B cell (primary cell): ENCODE measurements around the gene REM1. TPM values are rescaled to one million over a fixed set of nuclear protein-coding genes. Genes with fewer than 3 reads are reported as not detected.

Source experiments
- ATAC-seq: fragments of 200-7000 bp; cut with Tn5 transposase; one replicate; pipeline ENCODE4 v1.10.0; 2021; ENCODE audit warnings: low read depth, mild to moderate bottlenecking, moderate number of reproducible peaks, moderate library complexity
- CTCF ChIA-PET: fragments of 350-600 bp; sonication (Branson Sonifier 250); formaldehyde crosslinking; loops from one replicate; lab custom pipeline; 2021; ENCODE audit warnings: antibody characterized with exemption, inconsistent platforms; lab: Charles Lee
- POLR2A ChIA-PET: fragments of 350-600 bp; sonication (Branson Sonifier 250); formaldehyde crosslinking; loops from one replicate; lab custom pipeline; 2021; ENCODE audit warnings: antibody characterized with exemption; lab: Charles Lee
- DNase-seq: peaks from one replicate; pipeline ENCODE4 v3.0.0; 2013
- H2AFZ ChIP-seq: 2 replicates; pipeline ENCODE4 v1.6.1; 2012; ENCODE audit warnings: mild to moderate bottlenecking, low read depth, low read length; ENCODE audit not compliant: insufficient read depth, poor library complexity, severe bottlenecking
- H3K27ac ChIP-seq, 2 donors: 1 replicate in 1 of 2; 2 replicates in 1 of 2; pipeline ENCODE4 v1.5.1; 2012 to 2013; ENCODE audit warnings: low read length in 2 of 2, mild to moderate bottlenecking in 2 of 2, moderate library complexity in 1 of 2
- H3K27me3 ChIP-seq, 4 experiments: fragments of 200-600 bp in 1 of 4; sonication (generic) in 1 of 4; replicated peaks in 1 of 4; 1 replicate in 2 of 4; 2 replicates in 2 of 4; pipeline versions ENCODE4 v1.6.1 to v1.7.0; 2013 to 2016; ENCODE audit warnings: low read length in 3 of 4, mild to moderate bottlenecking in 2 of 4, mixed read lengths in 1 of 4, moderate library complexity in 1 of 4; ENCODE audit not compliant: insufficient read depth in 4 of 4, control insufficient read depth in 3 of 4; ENCODE audit errors: control extremely low read depth in 1 of 4
- H3K36me3 ChIP-seq, 2 experiments: replicated peaks in 1 of 2; 1 replicate in 1 of 2; 2 replicates in 1 of 2; pipeline versions ENCODE4 v1.6.1 to v1.7.1; 2013; ENCODE audit warnings: low read length in 1 of 2; ENCODE audit not compliant: insufficient read depth in 2 of 2, control insufficient read depth in 1 of 2; ENCODE audit errors: control extremely low read depth in 1 of 2, extremely low read depth in 1 of 2
- H3K4me1 ChIP-seq, 2 donors: fragments of 200-600 bp in 1 of 2; sonication (generic) in 1 of 2; 1 replicate in 1 of 2; 2 replicates in 1 of 2; pipeline versions ENCODE4 v1.5.1 to v1.6.1; 2013 to 2017; ENCODE audit warnings: low read length in 2 of 2; ENCODE audit not compliant: control insufficient read depth in 2 of 2, insufficient read depth in 2 of 2
- H3K4me2 ChIP-seq: replicated peaks from 2 replicates; pipeline ENCODE3; 2012; ENCODE audit warnings: mild to moderate bottlenecking, low read depth, low read length; ENCODE audit not compliant: poor library complexity, severe bottlenecking
- H3K4me3 ChIP-seq, 5 experiments: fragments of 200-600 bp in 1 of 5; sonication (generic) in 1 of 5; 1 replicate in 3 of 5; 2 replicates in 2 of 5; pipeline versions ENCODE4 v1.5.1 to v1.7.0; 2011 to 2016; ENCODE audit warnings: low read length in 4 of 5, mild to moderate bottlenecking in 4 of 5, low read depth in 2 of 5, control low read depth in 1 of 5, moderate library complexity in 1 of 5; ENCODE audit not compliant: insufficient read depth in 1 of 5; ENCODE audit errors: control extremely low read depth in 1 of 5, extremely low read depth in 1 of 5
- H3K79me2 ChIP-seq: fragments of 200-600 bp; sonication (generic); one replicate; pipeline ENCODE4 v1.6.0; 2016; ENCODE audit warnings: low read length; ENCODE audit not compliant: control insufficient read depth, insufficient read depth
- H3K9ac ChIP-seq: fragments of 200-600 bp; sonication (generic); 2 replicates; pipeline ENCODE4 v1.6.1; 2017; ENCODE audit warnings: mild to moderate bottlenecking, low read length, moderate library complexity
- H3K9me3 ChIP-seq, 3 donors: one replicate each; pipeline versions ENCODE4 v1.6.1 to v1.7.1; 2013; ENCODE audit warnings: low read length in 2 of 3; ENCODE audit not compliant: control insufficient read depth in 2 of 3, insufficient read depth in 1 of 3; ENCODE audit errors: control extremely low read depth in 1 of 3
- H4K20me1 ChIP-seq: 2 replicates; pipeline ENCODE4 v1.6.0; 2012; ENCODE audit warnings: mild to moderate bottlenecking, low read length; ENCODE audit not compliant: insufficient read depth, control insufficient read depth, poor library complexity, severe bottlenecking
- H3K27ac Mint-ChIP-seq: one replicate; pipeline ENCODE4 v1.8.0; 2021; ENCODE audit warnings: mixed read lengths
- H3K27me3 Mint-ChIP-seq: one replicate; pipeline ENCODE4 v1.8.0; 2021; ENCODE audit warnings: mixed read lengths
- H3K4me1 Mint-ChIP-seq: one replicate; pipeline ENCODE4 v1.8.0; 2021; ENCODE audit warnings: mixed read lengths
- H3K4me3 Mint-ChIP-seq: one replicate; pipeline ENCODE4 v1.8.0; 2021; ENCODE audit warnings: mixed read lengths
- H3K9me3 Mint-ChIP-seq: one replicate; pipeline ENCODE4 v1.8.0; 2022; ENCODE audit warnings: mixed read lengths; ENCODE audit not compliant: insufficient read depth
- CTCF ChIP-seq: fragments of 200-600 bp; IDR thresholded peaks from one replicate; pipeline ENCODE4 v1.8.0; 2022; ENCODE audit warnings: antibody characterized with exemption, mild to moderate bottlenecking
- EZH2 ChIP-seq: IDR thresholded peaks from 2 replicates; pipeline ENCODE4 v1.6.1; 2012; ENCODE audit warnings: borderline replicate concordance, low read depth, mild to moderate bottlenecking, moderate library complexity, low read length; ENCODE audit not compliant: insufficient read depth, poor library complexity, severe bottlenecking
- WGBS: methylation state at CpG from one replicate; pipeline ENCODE4 v1.1.5; 2013; ENCODE audit warnings: missing lambda C conversion rate; ENCODE audit not compliant: insufficient coverage; 5-methylcytosine and 5-hydroxymethylcytosine counted together
- intact Hi-C: fragments of 100-400 bp; cut with micrococcal nuclease; formaldehyde crosslinking; loops from one replicate; pipeline ENCODE4 v1.10.0; 2022
- polyA plus RNA-seq: library from polyadenylated mRNA; depleted of rRNA; stranded (reverse); fragments of >200 nt; gene quantifications from 2 replicates; pipeline ENCODE4 v1.2.3, GENCODE V29; 2012
- total RNA-seq, 2 donors: library from RNA; stranded (reverse); fragments of 120-200 nt in 1 of 2; gene quantifications; 1 replicate in 1 of 2; 2 replicates in 1 of 2; pipeline versions ENCODE4 v1.2.3 to v1.2.4, GENCODE V29; 2013 to 2022

The REM1 gene
- total and polyA plus RNA-seq, 2 donors (not counting 1 experiment from before 2014, with no cell fraction given): not detected

- TF ChIP-seq EZH2: no peak
- peak; percentile 95 for TF ChIP-seq CTCF
- Mint-ChIP-seq H3K4me1 (peaks cover 9% of the 10 kb centered on the region), H3K4me3 (no peak within 1 kb of the TSS), H3K9me3 (no peaks in the 10 kb centered on the region), H3K27ac (no peak within 1 kb of the TSS), H3K27me3 (no peaks in the 10 kb centered on the region)
- Histone ChIP-seq H3K4me3 (peak within 1 kb of the TSS; percentile 74 to 91 (median 89)), H3K4me1 (peaks cover 27 to 31% of the 10 kb centered on the region in 2 donors), H3K27ac (peak within 1 kb of the TSS; percentile 9 to 76), H3K36me3 (peaks cover 0 to 5% of the 10 kb centered on the region in 2 experiments), H3K4me2 (peak within 1 kb of the TSS; percentile 88), H3K9me3 (no peaks in the 10 kb centered on the region), H3K27me3 (no peaks in the 10 kb centered on the region), H3K9ac (peak within 1 kb of the TSS; percentile 92), H4K20me1 (peaks cover 45% of the 10 kb centered on the region), H3K79me2 (peaks cover 49% of the 10 kb centered on the region), H2AFZ (peak within 1 kb of the TSS; percentile 99)
- POLR2A ChIA-PET: no interaction called here
- peak; percentile 95 for DNase-seq
- CTCF ChIA-PET: interaction anchor here (1.0 to 3.1 kb wide), 2 partner anchors 11 to 33 kb away, joined by 3 to 13 read pairs; a partner anchor contains a TSS
- WGBS: under 1% methylated on average over 86 of the region's 86 CpGs
- intact Hi-C loops: loop anchor here (1.0 to 2.0 kb wide), 3 partner anchors 11 to 90 kb away; partner anchors contain the start of gene ID1
- ATAC-seq: peak; percentile 90
Observed at GRCh38 chr20:31514154-31515071, 39.3 kb downstream of the REM1 start, which contains the start of gene HM13. TSS of gene HM13 (plus strand) at chr20:31514442. CDS start at chr20:31514552, 110 bp downstream.
